MCF 10A (cell line): ENCODE data around the gene RABL6. TPM values are rescaled to one million over a fixed set of nuclear protein-coding genes. Genes with fewer than 3 reads are reported as not detected.
"Not testable (repeated sequence)": the region's sequence is repeated elsewhere in the genome, so short reads cannot be mapped to it uniquely, and the experiment has no call there.

Experiments used
- BruUV-seq: library from RNA; stranded (reverse); fragments of 400-500 nt; replicated peaks from 2 replicates; lab custom pipeline; 2021; lab: Mats Ljungman, UMichigan
- CTCF ChIA-PET: fragments of 300-600 bp; sonication (Branson Sonifier 250); formaldehyde crosslinking; extraction: SDS; loops from one replicate; lab custom pipeline; 2021; ENCODE audit warnings: antibody characterized with exemption, inconsistent platforms; lab: Yijun Ruan, JAX
- POLR2A ChIA-PET: fragments of 300-600, 350-650 bp; sonication (Branson Sonifier 250); formaldehyde crosslinking; extraction: SDS; loops from one replicate; lab custom pipeline; 2020; ENCODE audit warnings: antibody characterized with exemption, inconsistent platforms; lab: Yijun Ruan, JAX
- DNase-seq: peaks from one replicate; pipeline ENCODE4 v3.0.0-alpha.2; 2018; ENCODE audit not compliant: unreplicated experiment
- H3K27ac Mint-ChIP-seq: one replicate; pipeline ENCODE4 v1.8.0; 2022; ENCODE audit warnings: mild to moderate bottlenecking, low read depth, mixed read lengths; ENCODE audit not compliant: unreplicated experiment
- H3K27me3 Mint-ChIP-seq: one replicate; pipeline ENCODE4 v1.8.0; 2022; ENCODE audit warnings: mixed read lengths; ENCODE audit not compliant: insufficient read depth, unreplicated experiment
- H3K36me3 Mint-ChIP-seq: one replicate; pipeline ENCODE4 v1.8.0; 2022; ENCODE audit warnings: mild to moderate bottlenecking, moderate library complexity, mixed read lengths; ENCODE audit not compliant: insufficient read depth, unreplicated experiment
- H3K4me1 Mint-ChIP-seq: one replicate; pipeline ENCODE4 v1.8.0; 2022; ENCODE audit warnings: mixed read lengths; ENCODE audit not compliant: insufficient read depth, unreplicated experiment
- H3K4me3 Mint-ChIP-seq: one replicate; pipeline ENCODE4 v1.8.0; 2022; ENCODE audit warnings: mild to moderate bottlenecking, moderate library complexity, mixed read lengths; ENCODE audit not compliant: unreplicated experiment
- H3K9me3 Mint-ChIP-seq: one replicate; pipeline ENCODE4 v1.8.0; 2022; ENCODE audit warnings: mixed read lengths; ENCODE audit not compliant: unreplicated experiment
- CTCF ChIP-seq: fragments of 200-600 bp; IDR thresholded peaks from one replicate; pipeline ENCODE4 v1.8.0; 2022; ENCODE audit warnings: antibody characterized with exemption, mild to moderate bottlenecking; ENCODE audit not compliant: unreplicated experiment
- intact Hi-C: fragments of 100-400 bp; cut with micrococcal nuclease; formaldehyde crosslinking; loops from 2 replicates; pipeline ENCODE4 v1.14.1; 2022
- total RNA-seq: library from RNA; stranded (reverse); gene quantifications from 2 replicates; pipeline ENCODE4 v1.2.3, GENCODE V29; 2022

Gene RABL6
- total RNA-seq, 1 experiment from 2014 or later: 77.8 TPM

GRCh38 chr9:136837146-136837855, 29.6 kb downstream of the RABL6 start:
- Mint-ChIP-seq H3K36me3 (peaks cover 48% of the 10 kb centered on the region), H3K4me3 (no peak overlapping the region), H3K9me3 (no peaks in the 10 kb centered on the region), H3K27ac (no peak overlapping the region), H3K4me1 (peaks cover 18% of the 10 kb centered on the region), H3K27me3 (no peaks in the 10 kb centered on the region)
- DNase-seq: no peak
- no peak for TF ChIP-seq CTCF
- intact Hi-C loops: no loop called here
- ChIA-PET POLR2A (interaction anchor here (0.9 kb wide), 1 partner anchor 28 kb away, joined by 4 read pairs; no protein-coding TSS in a partner anchor), CTCF (no interaction called here)
- no TSS peak for BruUV-seq

GRCh38 chr9:136837856-136838277, 30.1 kb downstream of the RABL6 start:
- H3K27ac Mint-ChIP-seq, H3K27me3 Mint-ChIP-seq, BruUV-seq, H3K9me3 Mint-ChIP-seq, intact Hi-C loops, H3K4me3 Mint-ChIP-seq, DNase-seq: not testable (repeated sequence)
- peaks cover 18% of the 10 kb centered on the region for H3K4me1 Mint-ChIP-seq
- peaks cover 51% of the 10 kb centered on the region for H3K36me3 Mint-ChIP-seq
- CTCF ChIA-PET: interaction anchor here (0.6 to 0.7 kb wide), 2 partner anchors 46 to 245 kb away, joined by 3 read pairs; no protein-coding TSS in a partner anchor
- POLR2A ChIA-PET: interaction anchor here (0.9 to 1.4 kb wide), 2 partner anchors 29 to 36 kb away, joined by 3 to 4 read pairs; no protein-coding TSS in a partner anchor

GRCh38 chr9:136838314-136839228, 30.8 kb downstream of the RABL6 start:
- no peak for DNase-seq
- H3K27me3 Mint-ChIP-seq: no peaks in the 10 kb centered on the region
- intact Hi-C loops: no loop called here
- no peak for TF ChIP-seq CTCF
- H3K9me3 Mint-ChIP-seq: no peaks in the 10 kb centered on the region
- ChIA-PET POLR2A (interaction anchor here (0.9 to 1.8 kb wide), 3 partner anchors 10 to 37 kb away, joined by 3 to 5 read pairs (median 4); no protein-coding TSS in a partner anchor), CTCF (interaction anchor here (0.6 to 0.7 kb wide), 2 partner anchors 45 to 244 kb away, joined by 3 read pairs; no protein-coding TSS in a partner anchor)
- H3K36me3 Mint-ChIP-seq: peaks cover 51% of the 10 kb centered on the region
- H3K4me3 Mint-ChIP-seq: no peak overlapping the region
- H3K27ac Mint-ChIP-seq: no peak overlapping the region
- BruUV-seq: no TSS peak
- peaks cover 18% of the 10 kb centered on the region for H3K4me1 Mint-ChIP-seq

- BruUV-seq: no TSS peak
- no peaks in the 10 kb centered on the region for H3K9me3 Mint-ChIP-seq
- peak overlapping the region; percentile 4 for H3K27ac Mint-ChIP-seq
- intact Hi-C loops: loop anchor here (10.0 kb wide), 1 partner anchor 105 kb away; the partner anchor contains the start of genes C8G and FBXW5
- H3K27me3 Mint-ChIP-seq: no peaks in the 10 kb centered on the region
- peaks cover 51% of the 10 kb centered on the region for H3K36me3 Mint-ChIP-seq
- CTCF ChIA-PET: interaction anchor here (1.0 to 1.1 kb wide), 2 partner anchors 24 to 196 kb away, joined by 3 read pairs; no protein-coding TSS in a partner anchor
- no peak for TF ChIP-seq CTCF
- POLR2A ChIA-PET: interaction anchor here (1.0 to 1.8 kb wide), 3 partner anchors 9 to 38 kb away, joined by 3 to 5 read pairs (median 3); no protein-coding TSS in a partner anchor
- DNase-seq: no peak
- H3K4me1 Mint-ChIP-seq: peaks cover 18% of the 10 kb centered on the region
- H3K4me3 Mint-ChIP-seq: no peak overlapping the region
These were observed 31.7 kb downstream of the RABL6 start for GRCh38 chr9:136839229-136840139.
